A549 (cell line): ENCODE data around the gene GANAB. TPM values are rescaled to one million over a fixed set of nuclear protein-coding genes. Genes with fewer than 3 reads are reported as not detected.

Experiments used
- ATAC-seq, 2 experiments: fragments of 200-7000 bp in 1 of 2; fragments of >200 bp in 1 of 2; cut with Nextera tagmentation in 1 of 2; cut with Tn5 transposase in 1 of 2; 3 replicates each; pipeline versions ENCODE4 v1.8.0 to v1.9.1; 2018 to 2020; ENCODE audit warnings: mild to moderate bottlenecking in 1 of 2, moderate library complexity in 1 of 2
- CTCF ChIA-PET: fragments of 300-600 bp; sonication (Branson Sonifier 250); formaldehyde crosslinking; extraction: SDS; loops from one replicate; lab custom pipeline; 2021; ENCODE audit warnings: antibody characterized with exemption, inconsistent platforms; lab: Yijun Ruan, JAX
- POLR2A ChIA-PET: fragments of 350-600 bp; formaldehyde crosslinking; extraction: SDS; loops from one replicate; lab custom pipeline; 2021; ENCODE audit warnings: antibody characterized with exemption, inconsistent platforms; lab: Yijun Ruan, JAX
- DNase-seq, 2 experiments: peaks; one replicate each; pipeline versions ENCODE4 v3.0.0 to v3.0.0-alpha.2; 2011 to 2016; ENCODE audit warnings: low read depth in 1 of 2, low spot score in 1 of 2
- FAIRE-seq: peaks from 2 replicates; lab custom pipeline; 2011; peaks lifted over from hg19 to GRCh38; lab: Jason Lieb, UNC
- H3K27ac ChIP-seq, 2 experiments: fragments of >200 bp; sonication (Bioruptor Twin); formaldehyde crosslinking; 3 replicates each; pipeline ENCODE4 v1.5.1; 2016 to 2017
- H3K4me1 ChIP-seq: fragments of >200 bp; sonication (Bioruptor Twin); formaldehyde crosslinking; 3 replicates; pipeline ENCODE4 v1.6.1; 2016
- H3K4me2 ChIP-seq: fragments of >200 bp; sonication (Bioruptor Twin); formaldehyde crosslinking; 3 replicates; pipeline ENCODE4 v1.6.1; 2016
- H3K4me3 ChIP-seq: fragments of >200 bp; sonication (Bioruptor Twin); formaldehyde crosslinking; 3 replicates; pipeline ENCODE4 v1.5.1; 2016
- H3K9me3 ChIP-seq: fragments of >200 bp; sonication (Bioruptor Twin); formaldehyde crosslinking; 3 replicates; pipeline ENCODE4 v1.6.1; 2016
- FOXS1 ChIP-seq: fragments of 250-450 bp; sonication (Bioruptor Pico); IDR thresholded peaks from 2 replicates; pipeline ENCODE4 v1.5.0; 2020; ENCODE audit warnings: mild to moderate bottlenecking, moderate library complexity
- HOXB13 ChIP-seq: fragments of 250-450 bp; sonication (Bioruptor Pico); IDR thresholded peaks from 2 replicates; pipeline ENCODE4 v1.5.0; 2020; ENCODE audit warnings: low read depth, mild to moderate bottlenecking, moderate library complexity
- JUN ChIP-seq, 2 experiments: fragments of >200 bp; sonication (Bioruptor Twin); formaldehyde crosslinking; IDR thresholded peaks; 2 replicates in 1 of 2; 3 replicates in 1 of 2; pipeline ENCODE4 v1.6.1; 2016 to 2017
- KDM1A ChIP-seq: fragments of 200-600 bp; sonication (generic); IDR thresholded peaks from 2 replicates; pipeline ENCODE4 v1.6.1; 2016; ENCODE audit warnings: low read depth, mild to moderate bottlenecking
- MAFK ChIP-seq: fragments of 450-650 bp; IDR thresholded peaks from 2 replicates; pipeline ENCODE4 v1.6.1; 2014; ENCODE audit not compliant: partially characterized antibody
- MAX ChIP-seq: IDR thresholded peaks from 2 replicates; pipeline ENCODE4 v1.6.1; 2012
- MYC ChIP-seq: IDR thresholded peaks from 2 replicates; pipeline ENCODE4 v1.6.1; 2012; ENCODE audit warnings: mild to moderate bottlenecking, inconsistent platforms, low read length, improper control_type of control experiment, borderline replicate concordance
- NFE2L2 ChIP-seq: fragments of 150-350 bp; conservative IDR thresholded peaks from 2 replicates; pipeline ENCODE4 v1.6.1; 2014; ENCODE audit warnings: low read length
- PBX3 ChIP-seq: IDR thresholded peaks from 2 replicates; pipeline ENCODE4 v1.6.1; 2012
- PHF8 ChIP-seq: fragments of 200-600 bp; sonication (generic); IDR thresholded peaks from 2 replicates; pipeline ENCODE4 v1.6.1; 2016; ENCODE audit warnings: low read depth, mild to moderate bottlenecking, antibody characterized with exemption, moderate library complexity, borderline replicate concordance
- POLR2A ChIP-seq: IDR thresholded peaks from 2 replicates; pipeline ENCODE4 v1.6.1; 2012; ENCODE audit warnings: mild to moderate bottlenecking, low read length
- TFCP2L1 ChIP-seq: fragments of 250-450 bp; sonication (Bioruptor Pico); IDR thresholded peaks from 2 replicates; pipeline ENCODE4 v1.5.0; 2021; ENCODE audit warnings: mild to moderate bottlenecking
- TP53 ChIP-seq: fragments of 250-450 bp; sonication (Bioruptor Pico); IDR thresholded peaks from 2 replicates; pipeline ENCODE4 v1.5.0; 2021; ENCODE audit warnings: mild to moderate bottlenecking, moderate library complexity
- ZNF302 ChIP-seq: fragments of 250-450 bp; sonication (Bioruptor Pico); IDR thresholded peaks from 2 replicates; pipeline ENCODE4 v1.9.0; 2021; ENCODE audit warnings: inconsistent platforms, mild to moderate bottlenecking, moderate library complexity
- WGBS: methylation state at CpG from one replicate; pipeline ENCODE4 v1.1.6; 2017; ENCODE audit errors: missing lambda C conversion rate; 5-methylcytosine and 5-hydroxymethylcytosine counted together
- polyA plus RNA-seq, 4 experiments: library from polyadenylated mRNA; depleted of rRNA in 3 of 4; stranded (reverse); fragments of >200 nt; fragmentation: RNase III in 1 of 4; extraction: RNeasy Plus Mini Kit Qiagen cat#74134 plus additional on column Dnase treatment in 1 of 4; gene quantifications; 2 replicates in 3 of 4; 3 replicates in 1 of 4; pipeline ENCODE4 v1.2.3, GENCODE V29; 2011 to 2017
- TF ChIP-seq, protein P1 (sequence below): IDR thresholded peaks from 2 replicates; pipeline ENCODE4 v1.6.1; 2012; ENCODE audit warnings: low read depth, borderline replicate concordance
- TF ChIP-seq, protein P2 (sequence below): fragments of >200 bp; sonication (Bioruptor Twin); formaldehyde crosslinking; IDR thresholded peaks from 3 replicates; pipeline ENCODE4 v1.6.1; 2016
- TF ChIP-seq, protein P3 (sequence below): fragments of 250-450 bp; sonication (Bioruptor Pico); IDR thresholded peaks from 2 replicates; pipeline ENCODE4 v1.5.0; 2021; ENCODE audit warnings: mild to moderate bottlenecking, moderate library complexity, borderline replicate concordance

The GANAB gene
- polyA plus RNA-seq, 2 of the 4 experiments (the other 2 are of a cell fraction), result 215 to 220 TPM

- DNase-seq (peak; percentile 86 to 92), FAIRE-seq (no peak), ATAC-seq (peak; percentile 81 to 86)
- Histone ChIP-seq H3K4me3 (peak within 1 kb of the TSS; percentile 90), H3K4me1 (peaks cover 31% of the 10 kb centered on the region), H3K9me3 (no peaks in the 10 kb centered on the region), H3K4me2 (peak within 1 kb of the TSS; percentile 64), H3K27ac (peak within 1 kb of the TSS; percentile 97 to 98)
- WGBS, result 2% methylated on average over 25 of the region's 59 CpGs
- ChIA-PET POLR2A (interaction anchor here (0.6 to 3.3 kb wide), 17 partner anchors 9 to 209 kb away, joined by 3 to 34 read pairs (median 6); partner anchors contain the start of genes B3GAT3, EEF1G, GANAB and HNRNPUL2), CTCF (interaction anchor here (0.6 to 9.0 kb wide), 10 partner anchors 7 to 95 kb away, joined by 3 to 72 read pairs (median 4); partner anchors contain the start of genes BSCL2, C11orf98, EML3 and GNG3)
- TF ChIP-seq MAX (peak; percentile 88), FOXS1 (CRISPR knock-in tag) (no peak), POLR2A (peak; percentile 72), TP53 (CRISPR knock-in tag) (no peak), JUN (IDR thresholded peaks at IDR 0.05) (peak; percentile 83 to 93), PBX3 (peak; percentile 11; the same call in 1 of the 2 replicates), ZNF302 (CRISPR knock-in tag) (no peak), TFCP2L1 (CRISPR knock-in tag) (0 out of 2 replicates have a peak, but pooled peaks have one; percentile 45), MYC (0 out of 2 replicates have a peak, but pooled peaks have one; percentile 79), HOXB13 (CRISPR knock-in tag) (no peak), MAFK (peak; percentile 39)
- TF ChIP-seq, protein P1, sequence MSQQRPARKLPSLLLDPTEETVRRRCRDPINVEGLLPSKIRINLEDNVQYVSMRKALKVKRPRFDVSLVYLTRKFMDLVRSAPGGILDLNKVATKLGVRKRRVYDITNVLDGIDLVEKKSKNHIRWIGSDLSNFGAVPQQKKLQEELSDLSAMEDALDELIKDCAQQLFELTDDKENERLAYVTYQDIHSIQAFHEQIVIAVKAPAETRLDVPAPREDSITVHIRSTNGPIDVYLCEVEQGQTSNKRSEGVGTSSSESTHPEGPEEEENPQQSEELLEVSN, result peak; percentile 67; the same call in 1 of the 2 replicates
- TF ChIP-seq, protein P2, sequence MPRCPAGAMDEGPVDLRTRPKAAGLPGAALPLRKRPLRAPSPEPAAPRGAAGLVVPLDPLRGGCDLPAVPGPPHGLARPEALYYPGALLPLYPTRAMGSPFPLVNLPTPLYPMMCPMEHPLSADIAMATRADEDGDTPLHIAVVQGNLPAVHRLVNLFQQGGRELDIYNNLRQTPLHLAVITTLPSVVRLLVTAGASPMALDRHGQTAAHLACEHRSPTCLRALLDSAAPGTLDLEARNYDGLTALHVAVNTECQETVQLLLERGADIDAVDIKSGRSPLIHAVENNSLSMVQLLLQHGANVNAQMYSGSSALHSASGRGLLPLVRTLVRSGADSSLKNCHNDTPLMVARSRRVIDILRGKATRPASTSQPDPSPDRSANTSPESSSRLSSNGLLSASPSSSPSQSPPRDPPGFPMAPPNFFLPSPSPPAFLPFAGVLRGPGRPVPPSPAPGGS, result peak; percentile 71; the same call in 2 of the 3 replicates
- TF ChIP-seq, protein P3, sequence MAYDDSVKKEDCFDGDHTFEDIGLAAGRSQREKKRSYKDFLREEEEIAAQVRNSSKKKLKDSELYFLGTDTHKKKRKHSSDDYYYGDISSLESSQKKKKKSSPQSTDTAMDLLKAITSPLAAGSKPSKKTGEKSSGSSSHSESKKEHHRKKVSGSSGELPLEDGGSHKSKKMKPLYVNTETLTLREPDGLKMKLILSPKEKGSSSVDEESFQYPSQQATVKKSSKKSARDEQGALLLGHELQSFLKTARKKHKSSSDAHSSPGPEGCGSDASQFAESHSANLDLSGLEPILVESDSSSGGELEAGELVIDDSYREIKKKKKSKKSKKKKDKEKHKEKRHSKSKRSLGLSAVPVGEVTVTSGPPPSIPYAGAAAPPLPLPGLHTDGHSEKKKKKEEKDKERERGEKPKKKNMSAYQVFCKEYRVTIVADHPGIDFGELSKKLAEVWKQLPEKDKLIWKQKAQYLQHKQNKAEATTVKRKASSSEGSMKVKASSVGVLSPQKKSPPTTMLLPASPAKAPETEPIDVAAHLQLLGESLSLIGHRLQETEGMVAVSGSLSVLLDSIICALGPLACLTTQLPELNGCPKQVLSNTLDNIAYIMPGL (CRISPR knock-in tag), result peak; percentile 35; the same call in 1 of the 2 replicates
Measured at GRCh38 chr11:62671608-62672389, 25.4 kb upstream of the GANAB start, which contains the start of the genes LBHD1 and UQCC3. Gene LBHD1 (minus strand): TSS chr11:62672267. CDS start chr11:62670031, 2,236 bp downstream. Gene UQCC3 (plus strand): TSS chr11:62671673. CDS start chr11:62671746, 73 bp downstream.

- peak overlapping the region; percentile 64 for H3K4me2 ChIP-seq
- H3K27ac ChIP-seq, result peak overlapping the region; percentile 97 to 98
- H3K9me3 ChIP-seq, result no peaks in the 10 kb centered on the region
- POLR2A ChIA-PET, result interaction anchor here (0.8 to 3.3 kb wide), 15 partner anchors 9 to 210 kb away, joined by 3 to 34 read pairs (median 7); partner anchors contain the start of genes B3GAT3, EEF1G, GANAB and HNRNPUL2
- CTCF ChIA-PET, result interaction anchor here (1.1 to 9.0 kb wide), 7 partner anchors 10 to 96 kb away, joined by 3 to 72 read pairs (median 5); partner anchors contain the start of genes BSCL2, EML3, GNG3 and LRRN4CL
- H3K4me1 ChIP-seq, result peaks cover 36% of the 10 kb centered on the region
- no peak for TF ChIP-seq KDM1A
- TF ChIP-seq PBX3, result 0 out of 2 replicates have a peak, but pooled peaks have one; percentile 6
- TF ChIP-seq NFE2L2, result no peak
- TF ChIP-seq TP53 (CRISPR knock-in tag), result no peak
- no peak for TF ChIP-seq ZNF302 (CRISPR knock-in tag)
- TF ChIP-seq PHF8, result peak; percentile 18; the same call in 1 of the 2 replicates
- DNase-seq, result no peak
- peak overlapping the region; percentile 90 for H3K4me3 ChIP-seq
- WGBS, result 2% methylated on average over 13 of the region's 17 CpGs
- ATAC-seq, result peak; percentile 43 to 55
- no peak for FAIRE-seq
Measured at GRCh38 chr11:62671236-62671607, 24.8 kb upstream of the GANAB start.
